Sigmoid colon (tissue), 4 donors: ENCODE measurements around the gene FRAT1.

Experiments used
- CTCF ChIP-seq, 4 experiments: fragments of 450-650 bp in 3 of 4; fragments of 200-600 bp in 1 of 4; IDR thresholded peaks; one replicate each; pipeline ENCODE4 v1.5.1; 2016 to 2019; ENCODE audit warnings: antibody characterized with exemption in 4 of 4, mild to moderate bottlenecking in 3 of 4, moderate library complexity in 2 of 4
- EP300 ChIP-seq, 4 donors: sonication (generic); formaldehyde crosslinking; IDR thresholded peaks; one replicate each; pipeline ENCODE4 v1.6.1; 2017; ENCODE audit warnings: antibody characterized with exemption in 4 of 4

- TF ChIP-seq CTCF (IDR thresholded peaks at IDR 0.05): no peak
- TF ChIP-seq EP300 (IDR thresholded peaks at IDR 0.05): no peak
Observed at GRCh38 chr10:97270523-97271154, 48.4 kb upstream of the FRAT1 start.
